Large intestine (tissue), 12 donors: ENCODE results near the gene ZNF491. TPM values are rescaled to one million over a fixed set of nuclear protein-coding genes. Genes with fewer than 3 reads are reported as not detected.

Experiments
- DNase-seq, 2 donors: peaks; one replicate each; pipeline versions ENCODE4 v3.0.0 to v3.0.0-alpha.2; 2013
- H3K27ac ChIP-seq: one replicate; pipeline ENCODE4 v1.5.1; 2013; ENCODE audit warnings: low read length
- H3K27me3 ChIP-seq: 2 replicates; pipeline ENCODE4 v1.6.1; 2013; ENCODE audit warnings: low read length; ENCODE audit not compliant: control insufficient read depth, insufficient read depth
- H3K36me3 ChIP-seq: 2 replicates; pipeline ENCODE4 v1.6.1; 2013; ENCODE audit warnings: low read length; ENCODE audit not compliant: control insufficient read depth, insufficient read depth
- H3K4me1 ChIP-seq: one replicate; pipeline ENCODE4 v1.6.1; 2013; ENCODE audit warnings: low read length; ENCODE audit not compliant: control insufficient read depth, insufficient read depth
- H3K4me3 ChIP-seq: one replicate; pipeline ENCODE4 v1.5.1; 2013; ENCODE audit warnings: low read length
- H3K9me3 ChIP-seq: one replicate; pipeline ENCODE4 v1.6.1; 2013; ENCODE audit warnings: mild to moderate bottlenecking, low read depth, low read length, moderate library complexity; ENCODE audit not compliant: control insufficient read depth
- WGBS: methylation state at CpG from one replicate; pipeline ENCODE4 v1.1.5; 2013; ENCODE audit warnings: low lambda C conversion rate; ENCODE audit not compliant: insufficient coverage; 5-methylcytosine and 5-hydroxymethylcytosine counted together
- long read RNA-seq, 11 donors: transcript quantifications; one replicate each; lab custom pipeline, GENCODE V29; 2026
- polyA plus RNA-seq: library from polyadenylated mRNA; unstranded; fragments of 120-200 nt; gene quantifications from one replicate; pipeline ENCODE4 v1.2.1, GENCODE V29; 2013

Gene ZNF491
- polyA plus RNA-seq: 2.4 TPM
- long read RNA-seq, donor 1: 0 reads
- long read RNA-seq, donor 2, partial matches to known transcripts: 0 of 1 reads
- long read RNA-seq, donor 2, other reads (novel, unspliced or antisense): 0 of 1 reads
- long read RNA-seq, donor 3: 0 reads
- long read RNA-seq, donor 4: 0 reads
- long read RNA-seq, donor 5, partial matches to known transcripts: 0 of 1 reads
- long read RNA-seq, donor 5, other reads (novel, unspliced or antisense): 0 of 1 reads
- long read RNA-seq, donor 6: 0 reads
- long read RNA-seq, donor 7: 0 reads
- long read RNA-seq, donor 8: 0 reads
- long read RNA-seq, donor 9: 0 reads
- long read RNA-seq, donor 10: 0 reads
- long read RNA-seq, donor 11: 0 reads

GRCh38 chr19:11798391-11799330 lies at the start of gene ZNF491:
Gene ZNF491 (plus strand): TSS chr19:11798523. CDS start chr19:11805954, 7,431 bp downstream.
- H3K27ac ChIP-seq: peak within 1 kb of the TSS; percentile 74
- no peaks in the 10 kb centered on the region for H3K9me3 ChIP-seq
- DNase-seq: peak; percentile 84 to 92
- H3K36me3 ChIP-seq: no peaks in the 10 kb centered on the region
- peaks cover 11% of the 10 kb centered on the region for H3K4me1 ChIP-seq
- 0% methylated on average over 1 of the region's 56 CpGs for WGBS
- peak within 1 kb of the TSS; percentile 71 for H3K4me3 ChIP-seq
- H3K27me3 ChIP-seq: no peaks in the 10 kb centered on the region

GRCh38 chr19:11749751-11750150 lies 48.6 kb upstream of the ZNF491 start:
- Histone ChIP-seq H3K27ac (no peak overlapping the region), H3K4me3 (no peak overlapping the region), H3K9me3 (peaks cover 8% of the 10 kb centered on the region), H3K27me3 (no peaks in the 10 kb centered on the region), H3K36me3 (no peaks in the 10 kb centered on the region), H3K4me1 (no peaks in the 10 kb centered on the region)
- no peak for DNase-seq
- 47% methylated on average over 2 of the region's 2 CpGs for WGBS

- no peaks in the 10 kb centered on the region for H3K4me1 ChIP-seq
- no peak for DNase-seq
- no peak overlapping the region for H3K4me3 ChIP-seq
- H3K27me3 ChIP-seq: no peaks in the 10 kb centered on the region
- H3K9me3 ChIP-seq: peaks cover 1% of the 10 kb centered on the region
- WGBS: 94% methylated on average over 2 of the region's 2 CpGs
- H3K36me3 ChIP-seq: no peaks in the 10 kb centered on the region
- no peak overlapping the region for H3K27ac ChIP-seq
These were observed 46.0 kb upstream of the ZNF491 start for GRCh38 chr19:11752244-11752736.

GRCh38 chr19:11754663-11755062 lies 43.7 kb upstream of the ZNF491 start:
- no peaks in the 10 kb centered on the region for H3K4me1 ChIP-seq
- WGBS: no CpG with 5 or more reads among the region's 4 CpGs

GRCh38 chr19:11756965-11757364 lies 41.4 kb upstream of the ZNF491 start:
- H3K4me1 ChIP-seq: no peaks in the 10 kb centered on the region
- no peak overlapping the region for H3K27ac ChIP-seq
- H3K27me3 ChIP-seq: no peaks in the 10 kb centered on the region
- H3K9me3 ChIP-seq: no peaks in the 10 kb centered on the region
- H3K36me3 ChIP-seq: no peaks in the 10 kb centered on the region
- DNase-seq: no peak
- WGBS: no CpG with 5 or more reads among the region's 1 CpG
- no peak overlapping the region for H3K4me3 ChIP-seq

More at GRCh38 chr19:11754663-11755062, 43.7 kb upstream of the ZNF491 start:
- DNase-seq: no peak
- no peak overlapping the region for H3K4me3 ChIP-seq
- no peaks in the 10 kb centered on the region for H3K27me3 ChIP-seq
- no peaks in the 10 kb centered on the region for H3K36me3 ChIP-seq
- H3K9me3 ChIP-seq: no peaks in the 10 kb centered on the region
- H3K27ac ChIP-seq: no peak overlapping the region

GRCh38 chr19:11759805-11760204 lies 38.5 kb upstream of the ZNF491 start:
- DNase-seq: no peak
- Histone ChIP-seq H3K27me3 (no peaks in the 10 kb centered on the region), H3K4me3 (no peak overlapping the region), H3K36me3 (no peaks in the 10 kb centered on the region), H3K4me1 (no peaks in the 10 kb centered on the region), H3K27ac (no peak overlapping the region), H3K9me3 (no peaks in the 10 kb centered on the region)
- 45% methylated on average over 2 of the region's 7 CpGs for WGBS

- H3K9me3 ChIP-seq: no peaks in the 10 kb centered on the region
- no peaks in the 10 kb centered on the region for H3K27me3 ChIP-seq
- 50% methylated on average over 1 of the region's 3 CpGs for WGBS
- H3K27ac ChIP-seq: no peak overlapping the region
- DNase-seq: no peak
- no peak overlapping the region for H3K4me3 ChIP-seq
- H3K4me1 ChIP-seq: peaks cover 3% of the 10 kb centered on the region
- H3K36me3 ChIP-seq: no peaks in the 10 kb centered on the region
These were observed 35.2 kb upstream of the ZNF491 start for GRCh38 chr19:11763117-11763516.

- Histone ChIP-seq H3K4me3 (no peak overlapping the region), H3K9me3 (no peaks in the 10 kb centered on the region), H3K36me3 (no peaks in the 10 kb centered on the region), H3K4me1 (peaks cover 7% of the 10 kb centered on the region), H3K27me3 (no peaks in the 10 kb centered on the region), H3K27ac (no peak overlapping the region)
- WGBS: 100% methylated on average over 1 of the region's 1 CpG
- DNase-seq: no peak
These were observed 34.7 kb upstream of the ZNF491 start for GRCh38 chr19:11763611-11764010.

GRCh38 chr19:11766597-11767591 lies 31.4 kb upstream of the ZNF491 start, which contains the start of gene ZNF441:
Gene ZNF441 (plus strand): TSS chr19:11767000. CDS start chr19:11767194, 194 bp downstream.
- WGBS: no CpG with 5 or more reads among the region's 61 CpGs
- Histone ChIP-seq H3K4me3 (peak within 1 kb of the TSS; percentile 78), H3K27ac (peak within 1 kb of the TSS; percentile 89)

More at GRCh38 chr19:11766597-11767591, 31.4 kb upstream of the ZNF491 start, which contains the start of gene ZNF441:
- Histone ChIP-seq H3K27me3 (no peaks in the 10 kb centered on the region), H3K36me3 (no peaks in the 10 kb centered on the region), H3K4me1 (peaks cover 11% of the 10 kb centered on the region), H3K9me3 (peaks cover 8% of the 10 kb centered on the region)
- DNase-seq: peak; percentile 95 to 98
